HCT116 (cell line): Measurements from ENCODE around the gene TOP3B. TPM values are rescaled to one million over a fixed set of nuclear protein-coding genes. Genes with fewer than 3 reads are reported as not detected.

ENCODE experiments used
- ATAC-seq: fragments of 200-7000 bp; cut with Tn5 transposase; 2 replicates; pipeline ENCODE4 v1.9.1; 2020; ENCODE audit warnings: mild to moderate bottlenecking, moderate library complexity
- BruUV-seq: library from RNA; stranded (reverse); fragments of 400-500 nt; replicated peaks from 2 replicates; lab custom pipeline; 2021; lab: Mats Ljungman, UMichigan
- CTCF ChIA-PET: fragments of 300-600 bp; sonication (Branson Sonifier 250); formaldehyde crosslinking; loops from one replicate; lab custom pipeline; 2021; ENCODE audit warnings: antibody characterized with exemption; lab: Charles Lee
- POLR2A ChIA-PET: fragments of 300-600, 350-600 bp; sonication (Branson Sonifier 250); formaldehyde crosslinking; loops from one replicate; lab custom pipeline; 2021; ENCODE audit warnings: antibody characterized with exemption; lab: Charles Lee
- RAD21 ChIA-PET, 2 experiments: fragments of 300-600 bp; sonication (Branson Sonifier 250); formaldehyde crosslinking; loops; one replicate each; lab custom pipeline; 2023; ENCODE audit warnings: low total read pairs in 2 of 2; ENCODE audit not compliant: uncharacterized antibody in 2 of 2, unreplicated experiment in 2 of 2, low non-redundant PET in 1 of 2; lab: Charles Lee
- DNase-seq: peaks from one replicate; pipeline ENCODE4 v3.0.0-alpha.2; 2010; ENCODE audit warnings: low read depth, low spot score
- H2AFZ ChIP-seq: fragments of 200-600 bp; shearing (Covaris generic), sonication (generic); 2 replicates; pipeline ENCODE4 v1.6.1; 2017; ENCODE audit warnings: low read depth, mixed run types, mixed read lengths, antibody characterized with exemption, low read length; ENCODE audit not compliant: poor library complexity, severe bottlenecking
- H3K27ac ChIP-seq: 2 replicates; pipeline ENCODE4 v1.5.1; 2012; ENCODE audit warnings: low read depth, low read length
- H3K27me3 ChIP-seq: fragments of 200-600 bp; sonication (generic); 2 replicates; pipeline ENCODE4 v1.6.1; 2016; ENCODE audit warnings: mixed run types, low read length, mixed read lengths; ENCODE audit not compliant: insufficient read depth
- H3K36me3 ChIP-seq, 2 experiments: fragments of 200-500 bp in 1 of 2; fragments of 200-600 bp in 1 of 2; sonication (Bioruptor generic) in 1 of 2; sonication (generic) in 1 of 2; 2 replicates each; pipeline versions ENCODE4 v1.5.1 to v1.6.1; 2014 to 2016; ENCODE audit warnings: low read length in 2 of 2, inconsistent platforms in 1 of 2, mixed read lengths in 1 of 2, mixed run types in 1 of 2; ENCODE audit not compliant: insufficient read depth in 2 of 2, control insufficient read depth in 1 of 2
- H3K4me1 ChIP-seq, 2 experiments: fragments of 200-600 bp in 1 of 2; sonication (generic) in 1 of 2; 2 replicates each; pipeline versions ENCODE4 v1.5.1 to v1.6.1; 2012 to 2017; ENCODE audit warnings: low read length in 2 of 2, inconsistent platforms in 1 of 2, mild to moderate bottlenecking in 1 of 2, mixed read lengths in 1 of 2, mixed run types in 1 of 2, moderate library complexity in 1 of 2; ENCODE audit not compliant: insufficient read depth in 2 of 2, control insufficient read depth in 1 of 2
- H3K4me2 ChIP-seq: fragments of 200-600 bp; sonication (generic); 2 replicates; pipeline ENCODE4 v1.6.1; 2017; ENCODE audit warnings: mixed run types, low read length, mixed read lengths
- H3K4me3 ChIP-seq, 2 experiments: fragments of 200-600 bp in 1 of 2; sonication (generic) in 1 of 2; replicated peaks in 1 of 2; 2 replicates each; pipeline ENCODE4 v1.5.1; 2011 to 2016; ENCODE audit warnings: low read length in 2 of 2, control low read depth in 1 of 2, low read depth in 1 of 2, mild to moderate bottlenecking in 1 of 2, mixed read lengths in 1 of 2, mixed run types in 1 of 2
- H3K79me2 ChIP-seq: fragments of 200-600 bp; sonication (generic); 2 replicates; pipeline ENCODE4 v1.6.1; 2017; ENCODE audit warnings: mild to moderate bottlenecking, mixed run types, low read length, moderate library complexity, mixed read lengths; ENCODE audit not compliant: insufficient read depth
- H3K9ac ChIP-seq: fragments of 200-600 bp; sonication (generic); 2 replicates; pipeline ENCODE4 v1.6.1; 2016; ENCODE audit warnings: low read length, mixed read lengths
- H3K9me2 ChIP-seq: fragments of 200-600 bp; sonication (generic), shearing (Covaris generic); 2 replicates; pipeline ENCODE4 v1.6.1; 2017; ENCODE audit warnings: mixed run types, mild to moderate bottlenecking, moderate library complexity; ENCODE audit not compliant: insufficient read depth
- H3K9me3 ChIP-seq, 2 experiments: fragments of 200-500 bp in 1 of 2; fragments of 200-600 bp in 1 of 2; sonication (Bioruptor generic) in 1 of 2; sonication (generic) in 1 of 2; 2 replicates each; pipeline ENCODE4 v1.6.1; 2014 to 2017; ENCODE audit warnings: low read length in 2 of 2, mixed read lengths in 2 of 2, inconsistent platforms in 1 of 2, low read depth in 1 of 2, mild to moderate bottlenecking in 1 of 2, mixed run types in 1 of 2, moderate library complexity in 1 of 2; ENCODE audit not compliant: control insufficient read depth in 1 of 2, insufficient read depth in 1 of 2
- H4K20me1 ChIP-seq: fragments of 200-600 bp; sonication (generic), shearing (Covaris generic); 2 replicates; pipeline ENCODE4 v1.6.1; 2017; ENCODE audit warnings: mixed run types, mild to moderate bottlenecking, moderate library complexity; ENCODE audit not compliant: insufficient read depth
- CBX3 ChIP-seq: IDR thresholded peaks from 2 replicates; pipeline ENCODE4 v1.6.1; 2012; ENCODE audit warnings: low read depth
- EGR1 ChIP-seq: IDR thresholded peaks from 2 replicates; pipeline ENCODE4 v1.6.1; 2012; ENCODE audit warnings: low read depth
- EZH2 ChIP-seq: fragments of 200-600 bp; sonication (generic); IDR thresholded peaks from 2 replicates; pipeline ENCODE4 v1.6.1; 2017; ENCODE audit warnings: antibody characterized with exemption, mixed run types
- SIN3A ChIP-seq: IDR thresholded peaks from 2 replicates; pipeline ENCODE4 v1.6.1; 2012; ENCODE audit warnings: low read depth
- TCF7L2 ChIP-seq: IDR thresholded peaks from 2 replicates; pipeline ENCODE4 v1.7.0; 2011; ENCODE audit warnings: borderline replicate concordance, inconsistent platforms; ENCODE audit not compliant: insufficient read depth, insufficient read length; ENCODE audit errors: extremely low read depth
- ZNF274 ChIP-seq: fragments of 200-500 bp; sonication (Bioruptor generic); IDR thresholded peaks from 2 replicates; pipeline ENCODE4 v1.6.1; 2014; ENCODE audit warnings: mild to moderate bottlenecking, low read depth, low read length, inconsistent platforms
- intact Hi-C: fragments of 100-400 bp; cut with micrococcal nuclease; formaldehyde crosslinking; loops from 2 replicates; pipeline ENCODE4 v1.10.0; 2022
- total RNA-seq: library from RNA; stranded (reverse); gene quantifications from one replicate; pipeline ENCODE4 v1.2.1, GENCODE V29; 2021; ENCODE audit not compliant: unreplicated experiment
- TF ChIP-seq, protein P1 (sequence below): IDR thresholded peaks from 2 replicates; pipeline ENCODE4 v1.6.1; 2012; ENCODE audit warnings: low read depth
- TF ChIP-seq, protein P2 (sequence below): IDR thresholded peaks from 2 replicates; pipeline ENCODE4 v1.6.1; 2012
- TF ChIP-seq, protein P3 (sequence below), 3 experiments: fragments of 200-600 bp in 1 of 3; sonication (generic) in 1 of 3; IDR thresholded peaks in 2 of 3; conservative IDR thresholded peaks in 1 of 3; 2 replicates each; pipeline ENCODE4 v1.5.1; 2012 to 2017; ENCODE audit warnings: low read depth in 2 of 3, low read length in 2 of 3, antibody characterized with exemption in 1 of 3, borderline replicate concordance in 1 of 3, control low read depth in 1 of 3, mild to moderate bottlenecking in 1 of 3, mixed read lengths in 1 of 3, mixed run types in 1 of 3, moderate library complexity in 1 of 3; ENCODE audit not compliant: insufficient read depth in 1 of 3

The TOP3B gene
- total RNA-seq, 1 experiment from 2014 or later, result 50.1 TPM

DNA sequence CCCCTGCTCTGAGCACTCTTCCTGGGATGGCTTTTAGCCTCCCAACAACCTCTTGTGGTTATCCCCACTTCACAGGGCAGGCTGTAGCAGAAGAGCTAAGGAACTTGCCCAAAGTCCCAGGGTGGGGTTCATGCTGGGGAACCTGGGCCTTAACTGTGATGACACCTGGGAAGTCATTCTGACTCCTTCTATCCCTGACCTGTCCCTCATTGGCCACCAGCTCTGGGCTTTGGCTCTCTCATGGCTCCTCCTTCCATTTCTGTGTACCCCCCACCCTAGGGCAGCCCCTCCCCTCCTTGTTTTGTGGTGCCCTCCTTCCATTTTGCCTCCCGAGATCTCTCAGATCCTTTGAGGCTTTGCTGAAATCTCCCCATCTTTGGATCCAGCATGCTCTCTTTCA, 32.6 kb downstream of the TOP3B start (continued):
- TF ChIP-seq, protein P1, sequence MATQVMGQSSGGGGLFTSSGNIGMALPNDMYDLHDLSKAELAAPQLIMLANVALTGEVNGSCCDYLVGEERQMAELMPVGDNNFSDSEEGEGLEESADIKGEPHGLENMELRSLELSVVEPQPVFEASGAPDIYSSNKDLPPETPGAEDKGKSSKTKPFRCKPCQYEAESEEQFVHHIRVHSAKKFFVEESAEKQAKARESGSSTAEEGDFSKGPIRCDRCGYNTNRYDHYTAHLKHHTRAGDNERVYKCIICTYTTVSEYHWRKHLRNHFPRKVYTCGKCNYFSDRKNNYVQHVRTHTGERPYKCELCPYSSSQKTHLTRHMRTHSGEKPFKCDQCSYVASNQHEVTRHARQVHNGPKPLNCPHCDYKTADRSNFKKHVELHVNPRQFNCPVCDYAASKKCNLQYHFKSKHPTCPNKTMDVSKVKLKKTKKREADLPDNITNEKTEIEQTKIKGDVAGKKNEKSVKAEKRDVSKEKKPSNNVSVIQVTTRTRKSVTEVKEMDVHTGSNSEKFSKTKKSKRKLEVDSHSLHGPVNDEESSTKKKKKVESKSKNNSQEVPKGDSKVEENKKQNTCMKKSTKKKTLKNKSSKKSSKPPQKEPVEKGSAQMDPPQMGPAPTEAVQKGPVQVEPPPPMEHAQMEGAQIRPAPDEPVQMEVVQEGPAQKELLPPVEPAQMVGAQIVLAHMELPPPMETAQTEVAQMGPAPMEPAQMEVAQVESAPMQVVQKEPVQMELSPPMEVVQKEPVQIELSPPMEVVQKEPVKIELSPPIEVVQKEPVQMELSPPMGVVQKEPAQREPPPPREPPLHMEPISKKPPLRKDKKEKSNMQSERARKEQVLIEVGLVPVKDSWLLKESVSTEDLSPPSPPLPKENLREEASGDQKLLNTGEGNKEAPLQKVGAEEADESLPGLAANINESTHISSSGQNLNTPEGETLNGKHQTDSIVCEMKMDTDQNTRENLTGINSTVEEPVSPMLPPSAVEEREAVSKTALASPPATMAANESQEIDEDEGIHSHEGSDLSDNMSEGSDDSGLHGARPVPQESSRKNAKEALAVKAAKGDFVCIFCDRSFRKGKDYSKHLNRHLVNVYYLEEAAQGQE, result no peak
- no peak for TF ChIP-seq TCF7L2
- TF ChIP-seq, protein P2, sequence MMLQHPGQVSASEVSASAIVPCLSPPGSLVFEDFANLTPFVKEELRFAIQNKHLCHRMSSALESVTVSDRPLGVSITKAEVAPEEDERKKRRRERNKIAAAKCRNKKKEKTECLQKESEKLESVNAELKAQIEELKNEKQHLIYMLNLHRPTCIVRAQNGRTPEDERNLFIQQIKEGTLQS, result no peak
- no peak for TF ChIP-seq ZNF274

DNA sequence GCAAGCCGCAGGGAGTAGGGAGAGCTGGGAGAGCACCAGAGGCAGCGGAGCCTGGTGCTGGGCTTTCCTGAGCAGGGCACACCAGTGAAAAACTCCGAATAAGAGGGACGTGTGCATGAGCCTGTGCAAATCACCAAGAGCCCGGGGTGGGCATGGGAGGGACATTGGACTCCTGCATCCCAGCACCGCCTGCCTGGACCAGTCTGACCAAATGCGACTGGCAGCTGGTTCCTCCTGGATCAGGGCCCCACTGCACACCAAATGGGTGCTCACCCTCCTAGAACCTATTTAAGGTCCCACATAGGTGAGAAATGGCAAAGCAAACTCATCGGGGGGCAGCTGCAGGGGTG, 33.0 kb downstream of the TOP3B start:
- H3K4me3 ChIP-seq, result no peak overlapping the region
- CTCF ChIA-PET, result interaction anchor here (1.9 to 4.3 kb wide), 2 partner anchors 11 to 23 kb away, joined by 9 to 13 read pairs; no protein-coding TSS in a partner anchor
- POLR2A ChIA-PET, result no interaction called here
- H3K9me2 ChIP-seq, result no peaks in the 10 kb centered on the region
- H3K9ac ChIP-seq, result no peak overlapping the region
- BruUV-seq, result no TSS peak
- RAD21 ChIA-PET, result no interaction called here
- no peaks in the 10 kb centered on the region for H3K27me3 ChIP-seq
- H3K79me2 ChIP-seq, result peaks cover 27% of the 10 kb centered on the region; the same call in 1 of the 2 replicates
- no peak overlapping the region for H2AFZ ChIP-seq
- no peak for DNase-seq
- no peak for TF ChIP-seq EZH2
- no peak for TF ChIP-seq SIN3A
- TF ChIP-seq EGR1, result no peak
- TF ChIP-seq CBX3, result no peak
- TF ChIP-seq, protein P3, sequence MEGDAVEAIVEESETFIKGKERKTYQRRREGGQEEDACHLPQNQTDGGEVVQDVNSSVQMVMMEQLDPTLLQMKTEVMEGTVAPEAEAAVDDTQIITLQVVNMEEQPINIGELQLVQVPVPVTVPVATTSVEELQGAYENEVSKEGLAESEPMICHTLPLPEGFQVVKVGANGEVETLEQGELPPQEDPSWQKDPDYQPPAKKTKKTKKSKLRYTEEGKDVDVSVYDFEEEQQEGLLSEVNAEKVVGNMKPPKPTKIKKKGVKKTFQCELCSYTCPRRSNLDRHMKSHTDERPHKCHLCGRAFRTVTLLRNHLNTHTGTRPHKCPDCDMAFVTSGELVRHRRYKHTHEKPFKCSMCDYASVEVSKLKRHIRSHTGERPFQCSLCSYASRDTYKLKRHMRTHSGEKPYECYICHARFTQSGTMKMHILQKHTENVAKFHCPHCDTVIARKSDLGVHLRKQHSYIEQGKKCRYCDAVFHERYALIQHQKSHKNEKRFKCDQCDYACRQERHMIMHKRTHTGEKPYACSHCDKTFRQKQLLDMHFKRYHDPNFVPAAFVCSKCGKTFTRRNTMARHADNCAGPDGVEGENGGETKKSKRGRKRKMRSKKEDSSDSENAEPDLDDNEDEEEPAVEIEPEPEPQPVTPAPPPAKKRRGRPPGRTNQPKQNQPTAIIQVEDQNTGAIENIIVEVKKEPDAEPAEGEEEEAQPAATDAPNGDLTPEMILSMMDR (IDR thresholded peaks at IDR 0.05 in 2 of 3, conservative IDR thresholded peaks at IDR 0.05 in 1 of 3; ENCODE audit: borderline replicate concordance in 1 of 3, insufficient read depth in 1 of 3, low read depth in 2 of 3, low read length in 2 of 3), result no peak
- peaks cover 5 to 6% of the 10 kb centered on the region in 2 experiments; a peak in 3 of 4 replicates for H3K36me3 ChIP-seq
- peaks cover 4 to 22% of the 10 kb centered on the region in 2 experiments; a peak in 2 of 4 replicates for H3K4me1 ChIP-seq
- ATAC-seq, result no peak
- no peaks in the 10 kb centered on the region for H4K20me1 ChIP-seq
- H3K4me2 ChIP-seq, result no peak overlapping the region
- no peaks in the 10 kb centered on the region for H3K9me3 ChIP-seq
- H3K27ac ChIP-seq, result no peak overlapping the region
- intact Hi-C loops, result no loop called here
